Measurements from ENCODE around the gene TEDDM1.

TEDDM1 gene

GRCh38 chr1:182394055-182394775 lies 6.3 kb downstream of the TEDDM1 start:
- DNase-seq = no peak
- no peak for ATAC-seq (replicated peaks)
- peaks cover 29 to 33% of the 10 kb centered on the region in 2 donors for H3K4me1 Mint-ChIP-seq
- H3K9me3 Mint-ChIP-seq = no peaks in the 10 kb centered on the region
- no peak overlapping the region for H3K4me3 Mint-ChIP-seq
- no peak overlapping the region for H3K27ac Mint-ChIP-seq
- peaks cover 3 to 5% of the 10 kb centered on the region in 2 donors for H3K27me3 Mint-ChIP-seq
- peaks cover 2 to 4% of the 10 kb centered on the region in 2 donors for H3K36me3 Mint-ChIP-seq

- H3K4me3 Mint-ChIP-seq = peak overlapping the region; percentile 93 to 96
- H3K27ac Mint-ChIP-seq = peak overlapping the region; percentile 37
- DNase-seq = no peak
- H3K27me3 Mint-ChIP-seq = peaks cover 3 to 5% of the 10 kb centered on the region in 2 donors
- ATAC-seq (replicated peaks) = peak in 1 of 2 donors; percentile 20
- peaks cover 32 to 37% of the 10 kb centered on the region in 2 donors for H3K4me1 Mint-ChIP-seq
- no peaks in the 10 kb centered on the region for H3K9me3 Mint-ChIP-seq
- peaks cover 7 to 9% of the 10 kb centered on the region in 2 donors for H3K36me3 Mint-ChIP-seq
These were observed 8.1 kb downstream of the TEDDM1 start for GRCh38 chr1:182392050-182393028.

GRCh38 chr1:182391362-182392049 lies 9.0 kb downstream of the TEDDM1 start, which contains the start of gene GLUL:
Gene GLUL, minus strand, starts transcription at chr1:182391790. Its CDS starts 3,053 bp downstream, at chr1:182388737.
- H3K27ac Mint-ChIP-seq = peak within 1 kb of the TSS; percentile 95
- peak within 1 kb of the TSS; percentile 93 to 96 for H3K4me3 Mint-ChIP-seq
- H3K4me1 Mint-ChIP-seq = peaks cover 28 to 33% of the 10 kb centered on the region in 2 donors
- DNase-seq = peak; percentile 65
- H3K27me3 Mint-ChIP-seq = peaks cover 3 to 5% of the 10 kb centered on the region in 2 donors
- no peaks in the 10 kb centered on the region for H3K9me3 Mint-ChIP-seq
- peaks cover 7 to 15% of the 10 kb centered on the region in 2 donors for H3K36me3 Mint-ChIP-seq
- peak; percentile 80 to 87 for ATAC-seq (replicated peaks)

- DNase-seq = no peak
- Mint-ChIP-seq H3K4me1 (peaks cover 28 to 33% of the 10 kb centered on the region in 2 donors), H3K4me3 (peak overlapping the region; percentile 93 to 96), H3K27me3 (peaks cover 3 to 5% of the 10 kb centered on the region in 2 donors), H3K9me3 (no peaks in the 10 kb centered on the region), H3K27ac (peak overlapping the region; percentile 95), H3K36me3 (peaks cover 12 to 18% of the 10 kb centered on the region in 2 donors)
- peak; percentile 0 to 3 for ATAC-seq (replicated peaks)
These were observed 9.5 kb downstream of the TEDDM1 start for GRCh38 chr1:182391028-182391361.

DNA sequence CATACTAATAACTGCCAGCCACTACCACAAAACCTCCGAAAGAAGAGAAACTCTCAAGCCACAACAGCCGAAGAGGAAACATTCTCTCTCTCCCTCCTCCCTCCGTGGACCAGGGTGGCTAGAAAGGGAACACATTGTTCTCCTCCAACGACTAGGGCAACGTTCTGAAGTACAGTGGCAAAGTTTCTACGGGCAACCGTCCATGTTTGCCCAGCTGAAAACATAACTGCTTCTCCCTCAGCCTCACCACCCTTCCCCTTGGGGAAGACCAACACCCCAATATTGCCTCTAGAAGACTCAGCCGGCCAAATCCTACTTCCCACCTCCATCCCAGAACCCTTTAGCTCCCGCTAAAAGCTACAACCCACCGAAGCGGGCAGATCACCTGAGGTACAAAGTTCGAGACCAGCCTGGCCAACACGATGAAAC lies 10.8 kb downstream of the TEDDM1 start:
- H3K27me3 Mint-ChIP-seq = peaks cover 3 to 5% of the 10 kb centered on the region in 2 donors
- H3K9me3 Mint-ChIP-seq = no peaks in the 10 kb centered on the region
- peaks cover 17 to 23% of the 10 kb centered on the region in 2 donors for H3K36me3 Mint-ChIP-seq
- DNase-seq = no peak
- no peak for ATAC-seq (replicated peaks)
- H3K4me3 Mint-ChIP-seq = peak overlapping the region; percentile 93 to 96
- peak overlapping the region; percentile 89 for H3K27ac Mint-ChIP-seq
- H3K4me1 Mint-ChIP-seq = peaks cover 28 to 33% of the 10 kb centered on the region in 2 donors

DNA sequence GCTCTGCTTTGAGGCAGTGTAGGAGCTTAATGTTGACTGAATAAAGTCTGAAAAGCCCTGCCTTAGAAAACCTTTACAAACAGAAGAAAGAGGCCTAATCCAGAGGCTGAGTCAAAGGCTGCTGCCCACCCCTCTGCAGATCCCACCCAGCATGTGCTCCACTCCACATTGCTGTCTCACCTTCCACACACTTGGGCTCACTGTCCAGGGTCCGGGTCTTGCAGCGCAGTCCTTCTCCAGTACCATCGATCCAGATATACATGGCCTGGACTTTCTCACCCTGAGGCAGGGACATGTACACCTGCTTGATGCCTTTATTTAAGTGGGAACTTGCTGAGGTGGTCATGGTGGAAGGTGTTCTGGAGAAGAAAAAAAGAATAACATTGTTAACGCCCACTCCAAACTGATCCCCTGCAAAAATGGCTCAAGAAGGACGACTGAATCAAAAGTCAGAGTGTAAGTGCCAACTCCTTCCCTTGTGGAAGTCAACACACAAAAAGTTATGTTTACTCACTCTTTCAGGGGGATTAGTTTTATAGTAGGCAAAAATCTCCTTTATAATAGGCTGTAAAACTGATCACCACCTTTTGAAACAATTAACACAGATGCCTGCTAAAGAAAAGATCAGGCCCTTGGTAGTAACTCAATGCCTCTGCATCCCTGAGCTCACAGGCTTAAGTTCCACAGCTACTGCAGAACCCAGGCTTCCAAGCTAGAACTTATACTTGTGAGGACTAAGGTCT lies 11.9 kb downstream of the TEDDM1 start:
- H3K4me1 Mint-ChIP-seq = peaks cover 22 to 25% of the 10 kb centered on the region in 2 donors
- H3K27ac Mint-ChIP-seq = no peak overlapping the region
- no peak overlapping the region for H3K4me3 Mint-ChIP-seq
- no peak for ATAC-seq (replicated peaks)
- no peaks in the 10 kb centered on the region for H3K9me3 Mint-ChIP-seq
- H3K27me3 Mint-ChIP-seq = peaks cover 3 to 5% of the 10 kb centered on the region in 2 donors
- H3K36me3 Mint-ChIP-seq = peaks cover 25 to 31% of the 10 kb centered on the region in 2 donors
- no peak for DNase-seq

GRCh38 chr1:182387566-182387965 lies 12.9 kb downstream of the TEDDM1 start:
- H3K9me3 Mint-ChIP-seq = no peaks in the 10 kb centered on the region
- no peak for ATAC-seq (replicated peaks)
- no peak overlapping the region for H3K27ac Mint-ChIP-seq
- no peak for DNase-seq
- H3K4me1 Mint-ChIP-seq = peaks cover 19 to 25% of the 10 kb centered on the region in 2 donors
- peaks cover 3 to 5% of the 10 kb centered on the region in 2 donors for H3K27me3 Mint-ChIP-seq
- no peak overlapping the region for H3K4me3 Mint-ChIP-seq
- peaks cover 25 to 31% of the 10 kb centered on the region in 2 donors for H3K36me3 Mint-ChIP-seq

GRCh38 chr1:182386980-182387379 lies 13.5 kb downstream of the TEDDM1 start:
- ATAC-seq (replicated peaks) = no peak
- Mint-ChIP-seq H3K27ac (no peak overlapping the region), H3K27me3 (peaks cover 3 to 5% of the 10 kb centered on the region in 2 donors), H3K4me1 (peaks cover 19 to 25% of the 10 kb centered on the region in 2 donors), H3K36me3 (peaks cover 25 to 31% of the 10 kb centered on the region in 2 donors), H3K9me3 (no peaks in the 10 kb centered on the region), H3K4me3 (no peak overlapping the region)
- no peak for DNase-seq

DNA sequence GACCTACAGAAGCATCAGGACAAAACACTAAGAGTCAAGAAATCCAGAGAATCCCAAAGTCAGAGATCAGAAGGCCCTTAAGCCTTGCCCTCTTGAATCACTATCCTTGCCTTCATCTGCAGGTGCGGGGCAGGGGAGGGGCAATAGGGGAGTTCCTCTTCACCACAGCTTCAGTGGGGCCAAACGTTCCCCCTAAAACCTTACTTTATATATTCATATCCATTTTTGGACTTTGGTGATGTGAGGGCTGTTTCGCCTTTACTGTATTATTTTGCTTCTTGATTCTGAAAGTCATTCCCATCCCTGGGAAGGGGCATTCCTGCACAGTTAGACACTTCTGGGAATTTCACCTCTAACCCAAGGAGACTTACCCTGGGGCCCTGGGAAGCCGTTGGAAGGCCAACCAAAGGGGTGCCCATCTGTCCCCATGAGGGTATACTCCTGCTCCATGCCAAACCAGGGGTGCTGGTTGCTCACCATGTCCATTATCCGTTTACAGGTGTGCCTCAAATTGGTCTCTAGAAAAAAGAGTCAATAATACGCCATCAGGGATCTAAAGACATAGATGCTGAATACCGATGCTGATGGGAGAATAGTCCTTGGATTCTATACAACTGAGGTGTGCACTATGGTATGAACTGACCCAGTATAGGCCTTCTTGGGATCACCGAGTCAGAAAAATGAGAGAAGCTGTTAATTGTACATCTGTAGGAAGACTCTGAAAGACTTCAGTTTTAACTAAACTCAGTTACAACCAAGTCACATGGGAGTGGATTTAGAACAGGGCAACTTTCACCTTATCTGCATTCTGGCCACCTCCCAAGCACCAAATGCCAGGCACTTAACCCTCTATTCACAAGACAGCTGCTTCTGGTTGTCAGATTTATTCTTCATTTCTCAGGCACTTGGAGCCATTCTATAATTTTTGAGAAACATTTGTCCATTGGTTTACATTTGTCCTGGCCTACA lies 14.3 kb downstream of the TEDDM1 start:
- Mint-ChIP-seq H3K4me3 (no peak overlapping the region), H3K27ac (no peak overlapping the region), H3K27me3 (peaks cover 3% of the 10 kb centered on the region in 2 donors), H3K4me1 (peaks cover 18 to 22% of the 10 kb centered on the region in 2 donors), H3K9me3 (no peaks in the 10 kb centered on the region), H3K36me3 (peaks cover 25 to 29% of the 10 kb centered on the region in 2 donors)
- ATAC-seq (replicated peaks) (no peak), DNase-seq (no peak)

DNA sequence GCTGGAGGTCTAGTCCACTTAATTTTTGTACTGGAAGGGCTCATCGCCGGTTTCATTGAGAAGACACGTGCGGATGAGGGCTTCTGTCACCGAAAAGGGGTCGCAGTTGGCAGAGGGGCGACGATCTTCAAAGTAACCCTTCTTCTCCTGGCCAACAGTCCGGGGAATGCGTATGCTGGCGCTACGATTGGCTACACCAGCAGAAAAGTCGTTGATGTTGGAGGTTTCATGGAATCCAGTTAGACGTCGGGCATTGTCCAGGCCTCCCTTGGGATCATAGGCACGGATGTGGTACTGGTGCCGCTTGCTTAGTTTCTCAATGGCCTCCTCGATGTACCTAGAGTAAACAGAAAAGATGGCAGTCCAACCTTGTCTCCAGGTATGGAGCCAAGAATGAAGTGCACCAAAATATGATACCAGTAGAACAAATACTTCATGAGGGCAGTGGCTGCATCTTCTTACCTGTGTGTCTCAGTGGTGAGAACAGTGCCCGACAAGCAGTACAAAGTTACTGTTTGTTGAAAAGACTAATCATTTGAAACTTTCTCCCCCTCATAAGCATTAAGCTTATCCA lies 16.0 kb downstream of the TEDDM1 start:
- no peak for DNase-seq
- Mint-ChIP-seq H3K36me3 (peaks cover 23 to 27% of the 10 kb centered on the region in 2 donors), H3K4me3 (no peak overlapping the region), H3K27me3 (no peaks in the 10 kb centered on the region), H3K4me1 (peaks cover 3 to 6% of the 10 kb centered on the region in 2 donors), H3K9me3 (no peaks in the 10 kb centered on the region), H3K27ac (no peak overlapping the region)
- ATAC-seq (replicated peaks) = no peak

DNA sequence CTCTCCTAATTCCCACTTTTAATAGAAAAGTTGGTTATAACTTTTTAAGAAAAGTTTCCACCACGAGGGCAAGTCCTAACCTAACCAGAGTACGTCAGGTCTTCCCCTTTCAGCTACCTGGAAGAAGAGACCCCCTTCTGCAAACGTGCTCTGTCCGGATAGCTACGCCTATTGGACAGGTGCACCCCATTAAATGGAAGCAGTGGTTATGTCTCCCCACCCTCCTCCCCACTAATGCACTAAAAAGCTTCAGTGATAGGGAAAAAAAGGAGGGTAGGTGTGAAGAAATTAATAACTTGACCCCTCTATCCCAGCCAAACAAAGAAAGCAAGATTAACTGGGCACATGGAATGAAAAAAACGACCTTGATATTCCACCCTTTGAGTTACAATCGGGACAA lies 16.5 kb downstream of the TEDDM1 start:
- no peak overlapping the region for H3K27ac Mint-ChIP-seq
- no peak overlapping the region for H3K4me3 Mint-ChIP-seq
- H3K36me3 Mint-ChIP-seq = peaks cover 23 to 27% of the 10 kb centered on the region in 2 donors

DNA sequence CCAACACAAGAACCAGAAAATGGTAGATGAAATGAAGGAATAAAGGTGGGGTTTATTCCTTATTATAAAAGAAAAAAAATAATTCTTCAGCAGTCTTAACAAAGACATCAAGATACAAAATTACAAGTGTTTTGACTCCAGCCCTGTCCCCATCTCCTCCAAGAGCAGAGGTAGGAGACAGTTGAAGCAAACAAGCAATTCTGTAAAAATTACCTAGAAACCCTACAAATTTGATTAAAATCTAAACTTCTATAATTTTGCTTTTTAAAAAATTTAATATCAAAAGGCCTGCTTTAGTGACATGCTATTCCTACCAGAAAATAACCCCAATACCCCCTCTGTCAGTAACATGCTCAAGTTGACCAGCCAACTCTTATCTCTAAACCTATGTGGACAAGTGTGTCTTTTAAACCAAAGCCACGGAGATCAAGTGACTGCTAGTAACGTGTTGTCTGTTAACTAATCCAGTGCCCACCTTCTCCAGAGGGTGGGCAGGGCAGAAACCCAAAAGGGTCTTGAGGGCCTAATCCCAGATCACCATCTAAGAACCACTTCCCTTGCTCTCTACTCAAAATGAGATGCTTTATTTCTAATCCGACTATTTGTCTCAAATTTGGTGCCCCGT lies 17.3 kb downstream of the TEDDM1 start:
- Mint-ChIP-seq H3K27me3 (no peaks in the 10 kb centered on the region), H3K4me1 (no peaks in the 10 kb centered on the region), H3K4me3 (no peak overlapping the region), H3K9me3 (no peaks in the 10 kb centered on the region), H3K27ac (no peak overlapping the region), H3K36me3 (peaks cover 23 to 27% of the 10 kb centered on the region in 2 donors)
- ATAC-seq (replicated peaks) = no peak
- DNase-seq = no peak

More for the DNA sequence above, 16.5 kb downstream of the TEDDM1 start:
- peaks cover under 1 to 1% of the 10 kb centered on the region in 2 donors for H3K4me1 Mint-ChIP-seq
- H3K27me3 Mint-ChIP-seq = no peaks in the 10 kb centered on the region
- no peaks in the 10 kb centered on the region for H3K9me3 Mint-ChIP-seq
- DNase-seq = no peak
- ATAC-seq (replicated peaks) = no peak
